Adrenal gland (tissue), 12 donors: ENCODE data around the gene SOBP. TPM values are rescaled to one million over a fixed set of nuclear protein-coding genes. Genes with fewer than 3 reads are reported as not detected.

Experiments used
- DNase-seq, 7 donors: peaks; one replicate each; pipeline ENCODE4 v3.0.0-alpha.2; 2019 to 2020
- H3K27ac ChIP-seq, 5 donors: fragments of 200-600 bp; sonication (generic) in 4 of 5; 1 replicate in 3 of 5; 2 replicates in 2 of 5; pipeline versions ENCODE4 v1.5.1 to v1.8.0; 2016 to 2020; ENCODE audit warnings: mild to moderate bottlenecking in 1 of 5
- H3K27me3 ChIP-seq: fragments of 200-600 bp; 2 replicates; pipeline ENCODE4 v1.8.0; 2021
- H3K36me3 ChIP-seq, 2 donors: fragments of 200-600 bp; replicated peaks in 1 of 2; 1 replicate in 1 of 2; 2 replicates in 1 of 2; pipeline versions ENCODE4 v1.5.1 to v1.8.0; 2018 to 2022
- H3K4me1 ChIP-seq, 2 donors: fragments of 200-600 bp; replicated peaks in 1 of 2; 1 replicate in 1 of 2; 2 replicates in 1 of 2; pipeline versions ENCODE4 v1.5.1 to v1.8.0; 2018 to 2021
- H3K4me3 ChIP-seq, 4 donors: fragments of 200-600 bp; sonication (generic) in 3 of 4; one replicate each; pipeline ENCODE4 v1.5.1; 2016 to 2018
- H3K9me3 ChIP-seq, 3 donors: fragments of 200-600 bp; sonication (generic) in 1 of 3; replicated peaks in 1 of 3; 1 replicate in 2 of 3; 2 replicates in 1 of 3; pipeline versions ENCODE4 v1.5.1 to v1.8.0; 2016 to 2021
- POLR2A ChIP-seq, 2 donors: fragments of 450-650 bp; IDR thresholded peaks; one replicate each; pipeline ENCODE4 v1.6.1; 2017; ENCODE audit warnings: antibody characterized with exemption in 2 of 2, mild to moderate bottlenecking in 2 of 2, moderate library complexity in 1 of 2
- WGBS, 4 donors: extraction: QIAGEN DNeasy Blood & Tissue Kit in 2 of 4; methylation state at CpG; one replicate each; pipeline versions ENCODE4 v1.1.5 to v1.1.7; 2013 to 2017; 5-methylcytosine and 5-hydroxymethylcytosine counted together
- intact Hi-C, 2 donors: fragments of 100-400 bp; cut with DNase I; formaldehyde crosslinking; loops; one replicate each; pipeline versions ENCODE4 v1.14.1 to v1.15.0; 2022 to 2023
- polyA plus RNA-seq, 3 donors: library from polyadenylated mRNA; stranded (reverse); fragments of 200-250 nt in 2 of 3; fragments of 350-450 nt in 1 of 3; fragmentation: Illumina TruSeq in 1 of 3; extraction: RNeasy Lipid Tissue Mini Kit (QIAGEN cat#74804) in 1 of 3; gene quantifications; one replicate each; pipeline ENCODE4 v1.2.3, GENCODE V29; 2013 to 2014
- total RNA-seq, 9 donors: library from RNA; depleted of rRNA in 4 of 9; stranded (reverse); fragments of >200 nt in 4 of 9; fragments of 120-200 nt in 1 of 9; fragmentation: NEBNext Ultra II Directional in 1 of 9; extraction: Animal tissue kit (Norgen Biotek cat#: 25700) in 1 of 9; gene quantifications; one replicate each; pipeline versions ENCODE4 v1.1.0 to v1.2.4, GENCODE V29; 2013 to 2023
- TF ChIP-seq, protein P1 (sequence below), 6 experiments: fragments of 450-650 bp in 4 of 6; fragments of 200-600 bp in 2 of 6; sonication (generic) in 1 of 6; IDR thresholded peaks; 1 replicate in 5 of 6; 2 replicates in 1 of 6; pipeline versions ENCODE4 v1.5.1 to v1.8.0; 2016 to 2021; ENCODE audit warnings: antibody characterized with exemption in 6 of 6, mild to moderate bottlenecking in 2 of 6, moderate library complexity in 1 of 6
- donor health status: healthy with polysubstance abuse.
- donor health status: Bipolar disorder and iron deficiency.
- donor health status: DM: yes; HTN: yes; CAD: no.
- donor health status: DM: no; HTN: no; CAD: no.
- donor health status: DM: no; HTN: no; CAD: no.
- donor health status: DM: yes; HTN: yes; CAD: no.

The SOBP gene
- total and polyA plus RNA-seq, 12 donors: 5.6 to 25.6 (median 12.5) TPM

DNA sequence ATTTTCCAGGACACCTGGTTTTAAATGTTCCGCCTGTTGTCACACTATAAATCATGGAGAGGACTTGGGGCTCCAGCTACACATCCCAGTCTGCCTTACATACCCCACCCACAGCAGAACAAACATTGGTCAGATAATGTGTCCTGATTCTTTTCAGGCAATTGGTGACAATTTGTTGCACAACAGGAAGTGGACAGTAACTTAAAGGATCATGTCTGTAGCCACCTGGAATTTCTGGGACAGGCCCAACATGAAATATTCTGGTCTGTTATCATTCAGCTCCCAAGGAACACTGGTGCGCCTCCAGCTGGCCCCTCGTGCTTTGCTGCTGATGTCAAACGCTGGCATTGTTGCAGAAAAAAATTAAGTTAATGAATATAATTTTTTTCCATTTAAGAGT lies 117.2 kb downstream of the SOBP start:
- H3K9me3 ChIP-seq: no peaks in the 10 kb centered on the region
- 73 to 88% (median 77%) methylated on average over 4 of the region's 4 CpGs for WGBS, 4 donors
- no peak overlapping the region for H3K4me3 ChIP-seq
- H3K27me3 ChIP-seq: no peaks in the 10 kb centered on the region
- H3K27ac ChIP-seq: no peak overlapping the region
- DNase-seq: no peak
- TF ChIP-seq, protein P1, sequence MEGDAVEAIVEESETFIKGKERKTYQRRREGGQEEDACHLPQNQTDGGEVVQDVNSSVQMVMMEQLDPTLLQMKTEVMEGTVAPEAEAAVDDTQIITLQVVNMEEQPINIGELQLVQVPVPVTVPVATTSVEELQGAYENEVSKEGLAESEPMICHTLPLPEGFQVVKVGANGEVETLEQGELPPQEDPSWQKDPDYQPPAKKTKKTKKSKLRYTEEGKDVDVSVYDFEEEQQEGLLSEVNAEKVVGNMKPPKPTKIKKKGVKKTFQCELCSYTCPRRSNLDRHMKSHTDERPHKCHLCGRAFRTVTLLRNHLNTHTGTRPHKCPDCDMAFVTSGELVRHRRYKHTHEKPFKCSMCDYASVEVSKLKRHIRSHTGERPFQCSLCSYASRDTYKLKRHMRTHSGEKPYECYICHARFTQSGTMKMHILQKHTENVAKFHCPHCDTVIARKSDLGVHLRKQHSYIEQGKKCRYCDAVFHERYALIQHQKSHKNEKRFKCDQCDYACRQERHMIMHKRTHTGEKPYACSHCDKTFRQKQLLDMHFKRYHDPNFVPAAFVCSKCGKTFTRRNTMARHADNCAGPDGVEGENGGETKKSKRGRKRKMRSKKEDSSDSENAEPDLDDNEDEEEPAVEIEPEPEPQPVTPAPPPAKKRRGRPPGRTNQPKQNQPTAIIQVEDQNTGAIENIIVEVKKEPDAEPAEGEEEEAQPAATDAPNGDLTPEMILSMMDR (IDR thresholded peaks at IDR 0.05): no peak
- no peak for TF ChIP-seq POLR2A (IDR thresholded peaks at IDR 0.05)
- intact Hi-C loops: no loop called here
- peaks cover 2 to 9% of the 10 kb centered on the region in 2 donors for H3K4me1 ChIP-seq
- no peaks in the 10 kb centered on the region for H3K36me3 ChIP-seq

DNA sequence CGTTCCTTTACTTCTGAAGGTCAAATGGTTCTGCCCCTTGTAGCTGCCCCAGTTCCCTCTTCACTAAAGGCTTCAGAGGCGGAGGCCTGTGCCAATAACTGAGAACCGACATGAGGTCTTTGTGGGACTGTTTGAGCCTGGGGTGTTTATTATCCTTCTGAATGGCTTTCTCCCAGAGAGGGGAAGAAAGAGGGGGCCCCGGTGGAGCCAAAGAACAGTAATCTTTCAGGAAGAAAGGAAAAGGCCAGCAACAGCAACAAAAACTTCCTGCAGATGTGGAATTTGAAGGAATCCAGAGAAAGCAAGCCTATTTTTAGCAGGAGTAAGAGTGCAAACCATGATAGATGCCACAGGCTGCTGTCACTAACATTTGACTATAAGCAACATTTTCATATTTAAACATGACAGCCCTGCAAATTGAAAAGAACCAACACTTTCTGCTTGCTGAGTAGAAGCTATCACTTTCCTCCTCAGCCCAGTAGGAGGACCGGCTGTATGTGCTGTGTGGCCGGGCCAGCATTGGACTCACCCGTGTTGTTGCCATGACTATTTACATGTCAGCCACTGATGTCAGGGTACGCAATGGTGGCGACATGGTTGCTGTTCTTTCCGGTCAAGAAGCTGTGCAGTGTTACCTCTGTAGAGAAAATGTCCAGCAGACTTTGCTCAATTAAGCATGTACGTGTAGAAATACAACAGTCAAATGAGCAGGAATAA lies 121.3 kb downstream of the SOBP start:
- Histone ChIP-seq H3K4me1 (peaks cover 18 to 20% of the 10 kb centered on the region in 2 donors), H3K27me3 (no peaks in the 10 kb centered on the region), H3K36me3 (no peaks in the 10 kb centered on the region), H3K4me3 (no peak overlapping the region), H3K27ac (peak overlapping the region in 3 of 5 donors; percentile 3 to 41 (median 12)), H3K9me3 (no peaks in the 10 kb centered on the region)
- WGBS, 4 donors: 60 to 74% (median 64%) methylated on average over 11 of the region's 11 CpGs
- no peak for TF ChIP-seq POLR2A (IDR thresholded peaks at IDR 0.05)
- TF ChIP-seq, protein P1 (IDR thresholded peaks at IDR 0.05): no peak
- no peak for DNase-seq
- intact Hi-C loops: no loop called here

DNA sequence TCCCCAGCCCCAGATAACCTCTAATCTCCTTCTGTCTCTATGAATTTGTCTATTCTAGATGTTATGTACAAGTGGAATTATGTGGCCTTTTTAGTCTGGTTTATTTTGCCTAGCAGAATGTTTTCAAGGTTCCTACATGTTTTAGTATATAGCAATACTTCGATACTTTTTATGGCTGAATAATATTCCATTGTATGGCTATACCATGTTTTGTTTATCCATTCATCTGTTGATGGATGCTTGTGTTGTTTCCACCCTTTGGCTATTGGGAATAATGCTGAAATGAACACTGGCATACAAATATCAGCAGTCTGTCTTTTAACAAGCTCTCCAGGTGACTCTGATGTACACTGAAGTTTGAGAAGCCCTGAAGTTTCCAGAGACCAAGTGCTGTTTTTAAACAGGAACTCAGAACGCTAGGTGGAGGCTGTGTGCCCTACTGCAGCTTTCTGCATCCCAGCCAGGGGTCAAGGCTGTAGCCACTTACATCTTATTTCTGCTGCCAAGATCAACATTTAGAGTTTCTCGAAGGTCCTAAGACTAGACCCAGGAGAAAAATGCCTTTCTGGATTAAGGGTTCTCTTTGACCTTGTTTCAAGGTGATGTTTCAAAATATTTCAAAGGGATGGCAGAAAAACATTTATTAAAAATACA lies 123.0 kb downstream of the SOBP start:
- Histone ChIP-seq H3K27me3 (no peaks in the 10 kb centered on the region), H3K36me3 (no peaks in the 10 kb centered on the region), H3K9me3 (no peaks in the 10 kb centered on the region), H3K4me1 (peaks cover 18 to 20% of the 10 kb centered on the region in 2 donors), H3K4me3 (no peak overlapping the region), H3K27ac (no peak overlapping the region)
- no peak for TF ChIP-seq POLR2A (IDR thresholded peaks at IDR 0.05)
- TF ChIP-seq, protein P1 (IDR thresholded peaks at IDR 0.05): peak in 4 of 6 experiments; percentile 12 to 19 (median 16)
- peak in 4 of 7 donors; percentile 35 to 51 (median 45) for DNase-seq
- intact Hi-C loops: no loop called here
- 36 to 53% (median 47%) methylated on average over 3 of the region's 3 CpGs for WGBS, 4 donors

DNA sequence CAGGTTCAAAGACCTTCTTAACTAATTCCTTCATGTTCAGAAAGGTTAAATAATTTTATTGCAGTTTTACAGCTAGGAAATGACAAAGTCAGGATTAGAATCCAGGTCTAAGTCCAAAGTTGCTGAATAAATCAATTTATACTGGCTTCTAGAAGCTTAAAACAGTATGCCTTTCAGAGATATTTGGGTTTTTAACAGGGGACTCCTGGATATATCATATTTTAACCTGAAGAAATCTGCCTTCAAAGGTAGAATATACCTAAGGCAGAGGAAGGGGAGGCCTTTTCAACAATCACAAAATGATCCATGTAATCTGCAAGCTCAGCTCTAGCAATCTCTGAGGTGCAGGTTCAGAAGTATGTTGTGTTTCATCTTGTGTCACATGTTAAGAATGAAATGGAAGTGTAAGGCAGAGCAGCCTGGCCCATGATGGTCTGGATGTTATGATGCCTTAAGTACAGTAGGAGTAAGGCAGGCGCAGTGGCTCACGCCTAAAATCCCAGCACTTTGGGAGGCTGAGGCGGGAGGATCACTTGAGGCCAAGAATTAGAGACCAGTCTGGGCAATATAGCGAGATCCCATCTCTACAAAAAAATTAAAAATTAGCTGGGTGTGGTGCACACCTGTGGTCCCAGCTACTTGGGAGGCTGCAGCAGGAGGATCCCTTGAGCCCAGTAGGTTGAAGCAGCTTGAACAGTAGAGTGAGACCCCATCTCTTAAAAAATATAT lies 123.9 kb downstream of the SOBP start:
- no peak overlapping the region for H3K27ac ChIP-seq
- H3K4me1 ChIP-seq: peaks cover 18 to 20% of the 10 kb centered on the region in 2 donors
- DNase-seq: peak in 1 of 7 donors; percentile 43
- TF ChIP-seq, protein P1 (IDR thresholded peaks at IDR 0.05): no peak
- TF ChIP-seq POLR2A (IDR thresholded peaks at IDR 0.05): no peak
- no peaks in the 10 kb centered on the region for H3K27me3 ChIP-seq
- H3K36me3 ChIP-seq: no peaks in the 10 kb centered on the region
- no peaks in the 10 kb centered on the region for H3K9me3 ChIP-seq
- WGBS, 4 donors: 95 to 99% (median 98%) methylated on average over 4 of the region's 4 CpGs
- intact Hi-C loops: no loop called here
- no peak overlapping the region for H3K4me3 ChIP-seq
